WTC11 (cell line): ENCODE measurements around the gene TTC19. TPM values are rescaled to one million over a fixed set of nuclear protein-coding genes. Genes with fewer than 3 reads are reported as not detected.

ENCODE experiments used
- ATAC-seq: fragments of 200-7000 bp; cut with Tn5 transposase; 2 replicates; pipeline ENCODE4 v1.10.0; 2021; ENCODE audit warnings: mild to moderate bottlenecking, moderate library complexity
- CTCF ChIA-PET: fragments of 300-600 bp; sonication (Branson Sonifier 250); formaldehyde crosslinking; loops from one replicate; lab custom pipeline; 2021; ENCODE audit warnings: antibody characterized with exemption; lab: Charles Lee
- POLR2A ChIA-PET: fragments of 350-600 bp; sonication (Branson Sonifier 250); formaldehyde crosslinking; loops from one replicate; lab custom pipeline; 2021; ENCODE audit warnings: antibody characterized with exemption; lab: Charles Lee
- DNase-seq: peaks from one replicate; pipeline ENCODE4 v3.0.0; 2021; ENCODE audit warnings: low spot score
- H3K27ac Mint-ChIP-seq: 2 replicates; pipeline ENCODE4 v1.8.0; 2021; ENCODE audit warnings: mixed read lengths
- H3K27me3 Mint-ChIP-seq: 2 replicates; pipeline ENCODE4 v1.8.0; 2021; ENCODE audit warnings: low read depth, mild to moderate bottlenecking, moderate library complexity, mixed read lengths
- H3K36me3 Mint-ChIP-seq: 2 replicates; pipeline ENCODE4 v1.8.0; 2021; ENCODE audit warnings: mixed read lengths
- H3K4me1 Mint-ChIP-seq: 2 replicates; pipeline ENCODE4 v1.8.0; 2022; ENCODE audit warnings: mixed read lengths
- H3K4me3 Mint-ChIP-seq: 2 replicates; pipeline ENCODE4 v1.8.0; 2021; ENCODE audit warnings: mild to moderate bottlenecking, moderate library complexity, mixed read lengths
- H3K9me3 Mint-ChIP-seq: 2 replicates; pipeline ENCODE4 v1.8.0; 2021; ENCODE audit warnings: mixed read lengths
- CREB1 ChIP-seq: sonication (generic); formaldehyde crosslinking; IDR thresholded peaks from 2 replicates; pipeline ENCODE4 v1.8.0; 2023; ENCODE audit warnings: mild to moderate bottlenecking, missing genetic modification reagents
- ELF4 ChIP-seq: sonication (generic); formaldehyde crosslinking; IDR thresholded peaks from 2 replicates; pipeline ENCODE4 v1.8.1; 2022; ENCODE audit warnings: low read depth, mild to moderate bottlenecking, moderate library complexity, missing genetic modification reagents
- FOXP4 ChIP-seq: sonication (generic); formaldehyde crosslinking; IDR thresholded peaks from 2 replicates; pipeline ENCODE4 v1.8.0; 2022; ENCODE audit warnings: mild to moderate bottlenecking, missing genetic modification reagents
- GABPB1 ChIP-seq: sonication (generic); formaldehyde crosslinking; IDR thresholded peaks from 2 replicates; pipeline ENCODE4 v1.8.1; 2023; ENCODE audit warnings: mild to moderate bottlenecking, missing genetic modification reagents
- MXD4 ChIP-seq: fragments of 250-450 bp; sonication (Bioruptor Pico); IDR thresholded peaks from 2 replicates; pipeline ENCODE4 v1.8.0; 2021; ENCODE audit warnings: mild to moderate bottlenecking, moderate library complexity, borderline replicate concordance
- PREB ChIP-seq: sonication (generic); formaldehyde crosslinking; IDR thresholded peaks from 2 replicates; pipeline ENCODE4 v1.8.1; 2022; ENCODE audit warnings: mild to moderate bottlenecking, missing genetic modification reagents, moderate library complexity, borderline replicate concordance
- RORB ChIP-seq: fragments of 250-450 bp; sonication (Bioruptor Pico); IDR thresholded peaks from 2 replicates; pipeline ENCODE4 v1.9.0; 2021; ENCODE audit warnings: mild to moderate bottlenecking
- SMAD3 ChIP-seq: sonication (generic); formaldehyde crosslinking; IDR thresholded peaks from 2 replicates; pipeline ENCODE4 v1.8.0; 2022; ENCODE audit warnings: missing genetic modification reagents, mild to moderate bottlenecking, borderline replicate concordance
- SP1 ChIP-seq: sonication (generic); formaldehyde crosslinking; conservative IDR thresholded peaks from 2 replicates; pipeline ENCODE4 v1.8.1; 2022; ENCODE audit warnings: missing genetic modification reagents
- USF1 ChIP-seq: sonication (generic); formaldehyde crosslinking; IDR thresholded peaks from 2 replicates; pipeline ENCODE4 v1.8.0; 2022; ENCODE audit warnings: mild to moderate bottlenecking, missing genetic modification reagents
- ZNF232 ChIP-seq: sonication (generic); formaldehyde crosslinking; IDR thresholded peaks from 2 replicates; pipeline ENCODE4 v1.8.0; 2022; ENCODE audit warnings: mild to moderate bottlenecking, missing genetic modification reagents
- total RNA-seq: library from RNA; stranded (reverse); gene quantifications from 3 replicates; pipeline ENCODE4 v1.2.3, GENCODE V29; 2021
- TF ChIP-seq, protein P1 (sequence below): fragments of 250-450 bp; sonication (Bioruptor Pico); conservative IDR thresholded peaks from 2 replicates; pipeline ENCODE4 v1.9.0; 2021; ENCODE audit warnings: mild to moderate bottlenecking
- TF ChIP-seq, protein P2 (sequence below): fragments of 250-450 bp; sonication (Bioruptor Pico); IDR thresholded peaks from 2 replicates; pipeline ENCODE4 v1.9.0; 2021; ENCODE audit warnings: moderate library complexity, mild to moderate bottlenecking, inconsistent platforms, borderline replicate concordance
- TF ChIP-seq, protein P3 (sequence below): fragments of 200-600 bp; IDR thresholded peaks from 2 replicates; pipeline ENCODE4 v1.8.0; 2022; ENCODE audit warnings: antibody characterized with exemption
- TF ChIP-seq, protein P4 (sequence below): sonication (generic); formaldehyde crosslinking; conservative IDR thresholded peaks from 2 replicates; pipeline ENCODE4 v1.8.1; 2022; ENCODE audit warnings: mild to moderate bottlenecking, missing genetic modification reagents
- TF ChIP-seq, protein P5 (sequence below): fragments of 250-450 bp; sonication (Bioruptor Pico); IDR thresholded peaks from 2 replicates; pipeline ENCODE4 v2.1.2; 2022; ENCODE audit warnings: mild to moderate bottlenecking, moderate library complexity
- TF ChIP-seq, protein P6 (sequence below): sonication (generic); formaldehyde crosslinking; IDR thresholded peaks from 2 replicates; pipeline ENCODE4 v1.8.1; 2022; ENCODE audit warnings: low read depth, missing genetic modification reagents, borderline replicate concordance

TTC19 gene
- total RNA-seq, 1 experiment from 2014 or later, result 55.3 TPM

DNA sequence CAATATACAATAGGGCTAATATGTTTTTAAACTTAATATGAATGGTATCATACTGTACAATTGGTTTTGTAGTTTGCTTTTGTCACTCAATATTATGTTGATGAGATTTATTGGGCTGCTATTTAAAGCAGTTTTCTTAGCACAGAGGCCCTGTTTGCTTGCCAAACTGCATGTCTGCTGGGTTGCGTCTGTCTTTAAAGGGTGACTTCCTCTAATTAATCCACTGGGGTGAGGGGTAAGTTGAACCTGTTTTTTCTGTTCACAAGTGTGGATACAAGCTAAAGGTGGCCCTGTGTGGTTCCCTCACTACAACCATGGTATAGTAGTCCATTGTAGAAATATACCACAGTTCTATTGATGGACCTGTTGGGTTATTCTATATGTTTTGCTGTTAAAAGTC, 19.7 kb downstream of the TTC19 start:
- ATAC-seq (no peak), DNase-seq (no peak)
- peaks cover 48% of the 10 kb centered on the region for H3K36me3 Mint-ChIP-seq
- TF ChIP-seq, protein P1, sequence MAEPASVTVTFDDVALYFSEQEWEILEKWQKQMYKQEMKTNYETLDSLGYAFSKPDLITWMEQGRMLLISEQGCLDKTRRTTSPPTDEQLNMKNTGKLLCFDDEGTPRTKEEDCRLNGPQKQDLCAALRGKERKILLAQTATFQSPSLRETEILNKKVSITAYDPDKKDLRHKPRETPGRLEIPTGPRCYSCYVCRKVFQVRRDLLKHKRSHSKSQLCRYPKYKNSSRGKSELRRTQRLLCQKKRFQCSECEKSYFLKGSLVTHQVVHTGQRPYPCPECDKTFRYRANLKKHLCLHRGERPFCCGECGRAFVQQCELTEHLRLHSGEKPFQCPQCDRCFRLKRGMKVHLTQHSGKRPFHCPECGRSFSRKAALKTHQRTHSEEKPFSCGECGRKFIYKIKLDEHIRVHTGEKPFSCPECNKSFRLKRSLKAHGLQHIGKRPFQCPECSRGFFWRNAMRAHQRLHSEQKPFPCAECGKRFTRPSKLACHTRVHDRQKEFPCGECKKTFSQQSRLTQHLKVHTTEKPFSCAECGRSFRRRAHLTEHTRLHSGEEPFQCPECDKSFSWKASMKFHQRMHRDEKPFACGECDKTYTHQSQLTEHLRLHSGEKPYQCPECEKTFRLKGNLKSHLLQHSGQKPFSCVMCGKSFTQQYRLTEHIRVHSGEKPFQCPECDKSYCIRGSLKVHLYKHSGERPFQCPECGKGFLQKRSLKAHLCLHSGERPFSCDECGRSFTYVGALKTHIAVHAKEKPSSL (CRISPR knock-in tag), result no peak
- TF ChIP-seq GABPB1 (CRISPR knock-in tag) (no peak), MXD4 (CRISPR knock-in tag) (no peak), SP1 (CRISPR knock-in tag) (no peak), ZNF232 (CRISPR knock-in tag) (no peak), PREB (CRISPR knock-in tag) (no peak), CREB1 (CRISPR knock-in tag) (no peak), ELF4 (CRISPR knock-in tag) (no peak), FOXP4 (CRISPR knock-in tag) (no peak), USF1 (CRISPR knock-in tag) (no peak), RORB (no peak), SMAD3 (CRISPR knock-in tag) (no peak)
- TF ChIP-seq, protein P2, sequence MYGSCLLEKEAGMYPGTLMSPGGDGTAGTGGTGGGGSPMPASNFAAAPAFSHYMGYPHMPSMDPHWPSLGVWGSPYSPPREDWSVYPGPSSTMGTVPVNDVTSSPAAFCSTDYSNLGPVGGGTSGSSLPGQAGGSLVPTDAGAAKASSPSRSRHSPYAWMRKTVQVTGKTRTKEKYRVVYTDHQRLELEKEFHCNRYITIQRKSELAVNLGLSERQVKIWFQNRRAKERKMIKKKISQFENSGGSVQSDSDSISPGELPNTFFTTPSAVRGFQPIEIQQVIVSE (CRISPR knock-in tag), result no peak
- TF ChIP-seq, protein P3, sequence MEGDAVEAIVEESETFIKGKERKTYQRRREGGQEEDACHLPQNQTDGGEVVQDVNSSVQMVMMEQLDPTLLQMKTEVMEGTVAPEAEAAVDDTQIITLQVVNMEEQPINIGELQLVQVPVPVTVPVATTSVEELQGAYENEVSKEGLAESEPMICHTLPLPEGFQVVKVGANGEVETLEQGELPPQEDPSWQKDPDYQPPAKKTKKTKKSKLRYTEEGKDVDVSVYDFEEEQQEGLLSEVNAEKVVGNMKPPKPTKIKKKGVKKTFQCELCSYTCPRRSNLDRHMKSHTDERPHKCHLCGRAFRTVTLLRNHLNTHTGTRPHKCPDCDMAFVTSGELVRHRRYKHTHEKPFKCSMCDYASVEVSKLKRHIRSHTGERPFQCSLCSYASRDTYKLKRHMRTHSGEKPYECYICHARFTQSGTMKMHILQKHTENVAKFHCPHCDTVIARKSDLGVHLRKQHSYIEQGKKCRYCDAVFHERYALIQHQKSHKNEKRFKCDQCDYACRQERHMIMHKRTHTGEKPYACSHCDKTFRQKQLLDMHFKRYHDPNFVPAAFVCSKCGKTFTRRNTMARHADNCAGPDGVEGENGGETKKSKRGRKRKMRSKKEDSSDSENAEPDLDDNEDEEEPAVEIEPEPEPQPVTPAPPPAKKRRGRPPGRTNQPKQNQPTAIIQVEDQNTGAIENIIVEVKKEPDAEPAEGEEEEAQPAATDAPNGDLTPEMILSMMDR, result no peak
- TF ChIP-seq, protein P4, sequence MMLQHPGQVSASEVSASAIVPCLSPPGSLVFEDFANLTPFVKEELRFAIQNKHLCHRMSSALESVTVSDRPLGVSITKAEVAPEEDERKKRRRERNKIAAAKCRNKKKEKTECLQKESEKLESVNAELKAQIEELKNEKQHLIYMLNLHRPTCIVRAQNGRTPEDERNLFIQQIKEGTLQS (CRISPR knock-in tag), result no peak
- TF ChIP-seq, protein P5, sequence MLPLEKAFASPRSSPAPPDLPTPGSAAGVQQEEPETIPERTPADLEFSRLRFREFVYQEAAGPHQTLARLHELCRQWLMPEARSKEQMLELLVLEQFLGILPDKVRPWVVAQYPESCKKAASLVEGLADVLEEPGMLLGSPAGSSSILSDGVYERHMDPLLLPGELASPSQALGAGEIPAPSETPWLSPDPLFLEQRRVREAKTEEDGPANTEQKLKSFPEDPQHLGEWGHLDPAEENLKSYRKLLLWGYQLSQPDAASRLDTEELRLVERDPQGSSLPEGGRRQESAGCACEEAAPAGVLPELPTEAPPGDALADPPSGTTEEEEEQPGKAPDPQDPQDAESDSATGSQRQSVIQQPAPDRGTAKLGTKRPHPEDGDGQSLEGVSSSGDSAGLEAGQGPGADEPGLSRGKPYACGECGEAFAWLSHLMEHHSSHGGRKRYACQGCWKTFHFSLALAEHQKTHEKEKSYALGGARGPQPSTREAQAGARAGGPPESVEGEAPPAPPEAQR (CRISPR knock-in tag), result no peak
- TF ChIP-seq, protein P6, sequence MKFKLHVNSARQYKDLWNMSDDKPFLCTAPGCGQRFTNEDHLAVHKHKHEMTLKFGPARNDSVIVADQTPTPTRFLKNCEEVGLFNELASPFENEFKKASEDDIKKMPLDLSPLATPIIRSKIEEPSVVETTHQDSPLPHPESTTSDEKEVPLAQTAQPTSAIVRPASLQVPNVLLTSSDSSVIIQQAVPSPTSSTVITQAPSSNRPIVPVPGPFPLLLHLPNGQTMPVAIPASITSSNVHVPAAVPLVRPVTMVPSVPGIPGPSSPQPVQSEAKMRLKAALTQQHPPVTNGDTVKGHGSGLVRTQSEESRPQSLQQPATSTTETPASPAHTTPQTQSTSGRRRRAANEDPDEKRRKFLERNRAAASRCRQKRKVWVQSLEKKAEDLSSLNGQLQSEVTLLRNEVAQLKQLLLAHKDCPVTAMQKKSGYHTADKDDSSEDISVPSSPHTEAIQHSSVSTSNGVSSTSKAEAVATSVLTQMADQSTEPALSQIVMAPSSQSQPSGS, result no peak
- no peak overlapping the region for H3K4me3 Mint-ChIP-seq
- H3K9me3 Mint-ChIP-seq, result no peaks in the 10 kb centered on the region
- H3K27me3 Mint-ChIP-seq, result no peaks in the 10 kb centered on the region
- H3K27ac Mint-ChIP-seq, result no peak overlapping the region
- ChIA-PET CTCF (no interaction called here), POLR2A (no interaction called here)
- H3K4me1 Mint-ChIP-seq, result no peaks in the 10 kb centered on the region
